ENCODE results near the gene MIER2.
"Not testable (repeated sequence)": the region's sequence is repeated elsewhere in the genome, so short reads cannot be mapped to it uniquely, and the experiment has no call there.

MIER2 gene

GRCh38 chr19:291006-291521, 53.5 kb downstream of the MIER2 start, which contains the start of gene PLPP2:
TSS of gene PLPP2 (minus strand) at chr19:291403. CDS start at chr19:291336, 67 bp downstream.
- DNase-seq (ENCODE audit: extremely low read depth in 1 of 2, low read depth in 1 of 2) = no peak

GRCh38 chr19:290372-291005, 54.1 kb downstream of the MIER2 start:
- DNase-seq (ENCODE audit: extremely low read depth in 1 of 2, low read depth in 1 of 2) = peak in 1 of 2 donors; percentile 17

- DNase-seq (ENCODE audit: extremely low read depth in 1 of 2, low read depth in 1 of 2) = peak; percentile 10 to 19
Measured at GRCh38 chr19:289651-290371, 54.8 kb downstream of the MIER2 start.

GRCh38 chr19:288911-289310, 55.7 kb downstream of the MIER2 start:
- no peak for DNase-seq (ENCODE audit: extremely low read depth in 1 of 2, low read depth in 1 of 2)

- DNase-seq (ENCODE audit: extremely low read depth in 1 of 2, low read depth in 1 of 2) = no peak
Measured at GRCh38 chr19:287381-287871, 57.2 kb downstream of the MIER2 start.

- DNase-seq (ENCODE audit: extremely low read depth in 1 of 2, low read depth in 1 of 2) = no peak
Measured at GRCh38 chr19:283395-283794, 61.2 kb downstream of the MIER2 start.

GRCh38 chr19:282501-282900, 62.1 kb downstream of the MIER2 start:
- DNase-seq (ENCODE audit: extremely low read depth in 1 of 2, low read depth in 1 of 2) = no peak

- no peak for DNase-seq (ENCODE audit: extremely low read depth in 1 of 2, low read depth in 1 of 2)
Measured at GRCh38 chr19:281992-282391, 62.6 kb downstream of the MIER2 start.

- DNase-seq (ENCODE audit: extremely low read depth in 1 of 2, low read depth in 1 of 2) = no peak
Measured at GRCh38 chr19:281156-281853, 63.3 kb downstream of the MIER2 start.

GRCh38 chr19:280541-281009, 64.0 kb downstream of the MIER2 start:
- DNase-seq (ENCODE audit: extremely low read depth in 1 of 2, low read depth in 1 of 2) = no peak

- DNase-seq (ENCODE audit: extremely low read depth in 1 of 2, low read depth in 1 of 2) = no peak
Measured at GRCh38 chr19:279656-280055, 64.9 kb downstream of the MIER2 start.

- DNase-seq (ENCODE audit: extremely low read depth in 1 of 2, low read depth in 1 of 2) = no peak
Measured at GRCh38 chr19:279231-279630, 65.4 kb downstream of the MIER2 start.

- no peak for DNase-seq (ENCODE audit: extremely low read depth in 1 of 2, low read depth in 1 of 2)
Measured at GRCh38 chr19:277581-278165, 66.9 kb downstream of the MIER2 start.

- no peak for DNase-seq (ENCODE audit: extremely low read depth in 1 of 2, low read depth in 1 of 2)
Measured at GRCh38 chr19:277131-277530, 67.5 kb downstream of the MIER2 start.

GRCh38 chr19:275958-276646, 68.5 kb downstream of the MIER2 start:
- DNase-seq (ENCODE audit: extremely low read depth in 1 of 2, low read depth in 1 of 2) = no peak

GRCh38 chr19:275000-275399, 69.6 kb downstream of the MIER2 start:
- no peak for DNase-seq (ENCODE audit: extremely low read depth in 1 of 2, low read depth in 1 of 2)

- DNase-seq (ENCODE audit: extremely low read depth in 1 of 2, low read depth in 1 of 2) = no peak
Measured at GRCh38 chr19:273393-273792, 71.2 kb downstream of the MIER2 start.

GRCh38 chr19:271856-272255, 72.7 kb downstream of the MIER2 start:
- DNase-seq (ENCODE audit: extremely low read depth in 1 of 2, low read depth in 1 of 2) = no peak

GRCh38 chr19:270766-271318, 73.8 kb downstream of the MIER2 start:
- DNase-seq (ENCODE audit: extremely low read depth in 1 of 2, low read depth in 1 of 2) = not testable (repeated sequence)

GRCh38 chr19:269241-269640, 75.4 kb downstream of the MIER2 start:
- no peak for DNase-seq (ENCODE audit: extremely low read depth in 1 of 2, low read depth in 1 of 2)

Data from activated CD8-positive, alpha-beta memory T cell treated with anti-CD3 and anti-CD28 coated beads for 1 hour (primary cell).